NT2/D1 (cell line): Measurements from ENCODE around the gene TNFRSF25.

Experiments
- DNase-seq: peaks from one replicate; pipeline ENCODE4 v3.0.0-alpha.2; 2011; ENCODE audit warnings: low read depth, low spot score
- H3K27me3 ChIP-seq: 2 replicates; pipeline ENCODE4 v1.6.0; 2011; ENCODE audit warnings: mild to moderate bottlenecking; ENCODE audit not compliant: insufficient read length, insufficient read depth
- H3K36me3 ChIP-seq: 2 replicates; pipeline ENCODE4 v1.6.1; 2011; ENCODE audit warnings: mild to moderate bottlenecking, low read length, mixed read lengths; ENCODE audit not compliant: insufficient read depth, insufficient read length
- H3K4me1 ChIP-seq: 2 replicates; pipeline ENCODE4 v1.5.1; 2011; ENCODE audit not compliant: insufficient read depth, insufficient read length
- H3K4me3 ChIP-seq: 2 replicates; pipeline ENCODE4 v1.5.1; 2011; ENCODE audit warnings: low read depth; ENCODE audit not compliant: insufficient read length
- H3K9ac ChIP-seq: 2 replicates; pipeline ENCODE4 v1.6.0; 2011; ENCODE audit warnings: low read depth; ENCODE audit not compliant: insufficient read length
- H3K9me3 ChIP-seq: 2 replicates; pipeline ENCODE4 v1.5.1; 2011; ENCODE audit warnings: mild to moderate bottlenecking, low read length; ENCODE audit not compliant: insufficient read depth
- SUZ12 ChIP-seq: IDR thresholded peaks from 2 replicates; pipeline ENCODE4 v1.6.1; 2011; ENCODE audit not compliant: insufficient read length, insufficient read depth; ENCODE audit errors: extremely low read depth
- YY1 ChIP-seq: IDR thresholded peaks from 2 replicates; pipeline ENCODE4 v1.6.1; 2011; ENCODE audit not compliant: insufficient read length, insufficient read depth
- ZNF274 ChIP-seq: IDR thresholded peaks from 2 replicates; pipeline ENCODE4 v1.6.1; 2011; ENCODE audit warnings: mild to moderate bottlenecking, low read depth, low read length

TNFRSF25 gene

GRCh38 chr1:6470132-6471085 lies 4.4 kb upstream of the TNFRSF25 start:
- no peak overlapping the region for H3K9ac ChIP-seq

GRCh38 chr1:6468729-6469461 lies 2.9 kb upstream of the TNFRSF25 start:
- H3K4me1 ChIP-seq, result peaks cover 4% of the 10 kb centered on the region
- H3K4me3 ChIP-seq, result no peak overlapping the region
- DNase-seq, result no peak
- peaks cover 79% of the 10 kb centered on the region for H3K36me3 ChIP-seq
- H3K9ac ChIP-seq, result no peak overlapping the region
- H3K9me3 ChIP-seq, result no peaks in the 10 kb centered on the region
- no peaks in the 10 kb centered on the region for H3K27me3 ChIP-seq
- TF ChIP-seq YY1 (no peak), SUZ12 (no peak), ZNF274 (no peak)

More at GRCh38 chr1:6470132-6471085, 4.4 kb upstream of the TNFRSF25 start:
- no peaks in the 10 kb centered on the region for H3K9me3 ChIP-seq
- TF ChIP-seq SUZ12 (no peak), YY1 (no peak), ZNF274 (no peak)
- no peak overlapping the region for H3K4me3 ChIP-seq
- peaks cover 12% of the 10 kb centered on the region for H3K4me1 ChIP-seq
- H3K36me3 ChIP-seq, result peaks cover 70% of the 10 kb centered on the region
- no peaks in the 10 kb centered on the region for H3K27me3 ChIP-seq
- DNase-seq, result no peak

DNA sequence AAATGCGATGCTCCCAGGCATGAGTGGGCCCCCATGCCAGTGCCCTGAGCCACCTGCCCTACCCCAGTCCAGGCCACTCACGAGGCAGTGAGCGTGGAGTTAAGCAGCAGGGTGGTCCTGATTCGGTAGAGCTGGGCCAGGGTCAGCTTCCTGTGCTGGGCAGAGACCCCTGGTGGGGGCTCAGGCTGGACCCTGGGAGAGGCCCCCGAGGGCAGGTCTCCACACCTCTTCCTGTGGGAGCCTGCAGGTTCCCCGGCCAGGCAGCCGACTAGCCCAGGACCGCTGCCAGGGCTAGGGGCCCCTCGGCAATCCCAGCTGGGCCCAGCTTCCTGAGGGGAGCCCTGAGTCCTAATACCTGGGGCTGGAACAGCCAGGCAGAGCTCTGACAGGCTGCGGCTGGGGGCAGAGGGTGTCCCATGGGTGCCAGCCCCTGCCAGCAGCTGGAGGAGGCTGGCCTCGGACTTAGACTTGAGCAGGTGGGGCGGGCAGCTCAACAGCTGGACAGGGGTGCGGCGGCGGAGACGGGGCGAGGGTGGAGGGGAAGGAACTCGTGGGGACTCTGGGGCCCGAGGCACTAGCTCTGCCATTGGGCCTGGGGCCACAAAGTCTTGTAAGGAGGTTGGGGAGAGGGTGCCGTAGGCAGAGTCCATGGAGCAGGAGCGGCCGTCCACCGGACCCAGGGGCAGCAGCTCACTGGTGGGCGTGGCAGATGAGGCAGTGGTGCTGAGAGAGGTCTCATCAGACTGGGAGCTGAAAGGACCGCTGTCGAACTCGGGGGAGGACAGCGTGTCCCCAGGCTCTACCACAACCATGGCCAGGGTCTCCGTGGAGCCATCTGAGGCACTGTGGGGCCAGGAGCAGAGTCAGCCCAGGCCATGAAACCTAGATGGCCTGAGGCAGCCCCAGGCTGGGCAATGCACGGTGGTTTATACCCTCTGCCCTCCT lies 2.0 kb upstream of the TNFRSF25 start:
- TF ChIP-seq YY1 (no peak), ZNF274 (no peak), SUZ12 (no peak)
- H3K9me3 ChIP-seq, result no peaks in the 10 kb centered on the region
- H3K27me3 ChIP-seq, result no peaks in the 10 kb centered on the region
- peaks cover 4% of the 10 kb centered on the region for H3K4me1 ChIP-seq
- DNase-seq, result no peak
- H3K4me3 ChIP-seq, result no peak overlapping the region
- H3K9ac ChIP-seq, result no peak overlapping the region
- peaks cover 75% of the 10 kb centered on the region for H3K36me3 ChIP-seq

DNA sequence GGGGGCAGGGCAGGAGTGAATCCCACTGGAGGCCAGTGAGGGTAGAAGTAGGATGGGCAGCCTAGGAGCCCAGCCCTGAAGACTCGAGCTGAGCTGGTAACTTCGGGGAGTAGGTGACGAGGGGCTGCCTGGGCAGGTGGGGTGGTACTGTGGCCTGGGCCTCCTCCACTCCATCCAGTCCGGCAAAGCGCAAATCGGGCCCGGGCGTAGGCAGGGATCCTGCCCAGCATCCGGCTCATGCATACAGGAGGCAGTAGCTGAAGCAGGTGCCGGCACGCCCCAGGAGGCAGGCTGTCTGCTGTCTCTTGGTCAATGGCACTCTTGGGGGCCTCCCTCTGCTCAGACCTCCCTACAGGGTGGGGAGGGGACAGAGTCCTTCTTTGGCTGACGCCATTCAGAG lies 1.3 kb upstream of the TNFRSF25 start:
- Histone ChIP-seq H3K4me3 (no peak overlapping the region), H3K27me3 (no peaks in the 10 kb centered on the region), H3K9ac (peak overlapping the region; percentile 1), H3K4me1 (peaks cover 4% of the 10 kb centered on the region), H3K9me3 (no peaks in the 10 kb centered on the region), H3K36me3 (peaks cover 75% of the 10 kb centered on the region)
- DNase-seq, result no peak
- TF ChIP-seq YY1, result no peak
- TF ChIP-seq ZNF274, result no peak
- no peak for TF ChIP-seq SUZ12

- DNase-seq, result no peak
- H3K36me3 ChIP-seq, result peaks cover 75% of the 10 kb centered on the region
- no peaks in the 10 kb centered on the region for H3K9me3 ChIP-seq
- no peak overlapping the region for H3K4me3 ChIP-seq
- H3K9ac ChIP-seq, result no peak overlapping the region
- H3K27me3 ChIP-seq, result no peaks in the 10 kb centered on the region
- no peak for TF ChIP-seq SUZ12
- TF ChIP-seq ZNF274, result no peak
- TF ChIP-seq YY1, result no peak
- H3K4me1 ChIP-seq, result peaks cover 1% of the 10 kb centered on the region
Measured at GRCh38 chr1:6466751-6467150, 778 bp upstream of the TNFRSF25 start.

- Histone ChIP-seq H3K27me3 (no peaks in the 10 kb centered on the region), H3K4me1 (peaks cover 4% of the 10 kb centered on the region), H3K4me3 (no peak overlapping the region), H3K9ac (no peak overlapping the region), H3K9me3 (no peaks in the 10 kb centered on the region), H3K36me3 (peaks cover 78% of the 10 kb centered on the region)
- TF ChIP-seq YY1 (no peak), ZNF274 (no peak), SUZ12 (no peak)
- no peak for DNase-seq
Measured at GRCh38 chr1:6465461-6466005, 440 bp downstream of the TNFRSF25 start.
